Measurements from ENCODE around the gene PNPO.

PNPO gene

DNA sequence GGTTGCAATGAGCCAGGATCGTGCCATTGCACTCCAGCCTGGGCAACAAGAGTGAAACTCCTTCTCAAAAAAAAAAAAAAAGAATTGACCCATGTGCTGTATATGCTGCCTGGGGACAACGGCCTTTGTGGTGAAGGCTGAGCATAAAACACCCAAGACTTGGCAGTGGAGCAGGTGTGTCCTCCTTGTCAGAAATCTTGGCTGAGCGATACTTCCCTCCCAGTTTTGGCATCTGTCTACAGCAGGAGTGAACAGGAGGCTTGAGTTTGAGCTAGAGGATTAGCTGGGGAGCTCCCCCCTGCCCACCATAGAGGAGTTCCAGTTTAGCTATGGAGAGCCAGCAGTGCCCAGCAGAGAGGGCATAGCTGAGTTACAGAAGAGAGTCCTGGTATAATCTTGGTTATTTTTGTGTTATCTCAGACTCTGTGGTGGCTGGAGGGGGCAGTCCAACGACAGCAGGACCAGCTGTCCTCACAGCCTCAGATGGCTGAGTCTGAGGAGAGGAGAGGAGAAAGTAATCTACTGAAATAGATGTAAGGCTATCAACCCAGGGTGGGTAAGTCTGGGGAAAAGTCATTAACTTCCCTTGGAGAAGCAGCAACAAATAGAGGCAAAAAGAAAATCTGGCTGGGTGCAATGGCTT, 26.9 kb upstream of the PNPO start:
- TF ChIP-seq, protein P1, sequence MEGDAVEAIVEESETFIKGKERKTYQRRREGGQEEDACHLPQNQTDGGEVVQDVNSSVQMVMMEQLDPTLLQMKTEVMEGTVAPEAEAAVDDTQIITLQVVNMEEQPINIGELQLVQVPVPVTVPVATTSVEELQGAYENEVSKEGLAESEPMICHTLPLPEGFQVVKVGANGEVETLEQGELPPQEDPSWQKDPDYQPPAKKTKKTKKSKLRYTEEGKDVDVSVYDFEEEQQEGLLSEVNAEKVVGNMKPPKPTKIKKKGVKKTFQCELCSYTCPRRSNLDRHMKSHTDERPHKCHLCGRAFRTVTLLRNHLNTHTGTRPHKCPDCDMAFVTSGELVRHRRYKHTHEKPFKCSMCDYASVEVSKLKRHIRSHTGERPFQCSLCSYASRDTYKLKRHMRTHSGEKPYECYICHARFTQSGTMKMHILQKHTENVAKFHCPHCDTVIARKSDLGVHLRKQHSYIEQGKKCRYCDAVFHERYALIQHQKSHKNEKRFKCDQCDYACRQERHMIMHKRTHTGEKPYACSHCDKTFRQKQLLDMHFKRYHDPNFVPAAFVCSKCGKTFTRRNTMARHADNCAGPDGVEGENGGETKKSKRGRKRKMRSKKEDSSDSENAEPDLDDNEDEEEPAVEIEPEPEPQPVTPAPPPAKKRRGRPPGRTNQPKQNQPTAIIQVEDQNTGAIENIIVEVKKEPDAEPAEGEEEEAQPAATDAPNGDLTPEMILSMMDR (IDR thresholded peaks at IDR 0.05), result no peak
- peaks cover 0 to 58% (median 13%) of the 10 kb centered on the region in 4 donors for H3K4me1 ChIP-seq
- H3K27me3 ChIP-seq, result no peaks in the 10 kb centered on the region
- DNase-seq, result no peak
- peaks cover 0 to 27% (median 18%) of the 10 kb centered on the region in 3 donors for H3K36me3 ChIP-seq
- intact Hi-C loops (cut with DNase I; ENCODE audit: low total_unique reads), result no loop called here
- no peak overlapping the region for H3K4me3 ChIP-seq
- H3K27ac ChIP-seq, result no peak overlapping the region
- H3K9me3 ChIP-seq, result no peaks in the 10 kb centered on the region

DNA sequence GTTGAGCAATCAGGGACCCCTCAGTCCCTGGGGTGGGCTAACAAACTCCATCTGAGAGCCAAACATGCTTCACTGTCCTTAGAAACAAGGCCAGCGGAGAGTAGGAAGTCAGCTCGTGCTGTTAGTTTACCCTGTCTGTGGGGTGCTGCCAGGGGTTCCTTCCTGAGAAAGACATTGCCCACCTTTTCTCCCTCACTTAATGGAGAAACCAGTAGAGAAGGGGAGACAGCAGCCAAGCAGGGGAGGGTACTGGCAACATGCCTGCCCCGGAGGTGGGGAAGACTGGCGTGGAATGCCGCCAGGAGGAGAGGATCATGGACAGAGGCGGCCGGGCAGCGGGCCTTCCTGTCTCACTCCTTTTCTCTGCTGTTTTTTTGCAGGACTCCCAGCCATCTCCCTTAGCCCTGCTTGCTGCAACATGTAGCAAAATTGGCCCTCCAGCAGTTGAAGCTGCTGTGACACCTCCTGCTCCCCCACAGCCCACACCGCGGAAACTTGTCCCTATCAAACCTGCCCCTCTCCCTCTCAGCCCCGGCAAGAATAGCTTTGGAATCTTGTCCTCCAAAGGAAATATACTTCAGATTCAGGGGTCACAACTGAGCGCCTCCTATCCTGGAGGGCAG, 25.5 kb upstream of the PNPO start:
- intact Hi-C loops (cut with DNase I; ENCODE audit: low total_unique reads), result no loop called here
- peaks cover 0 to 46% (median 6%) of the 10 kb centered on the region in 4 donors for H3K4me1 ChIP-seq
- DNase-seq, result no peak
- peaks cover 0 to 27% (median 18%) of the 10 kb centered on the region in 3 donors for H3K36me3 ChIP-seq
- no peaks in the 10 kb centered on the region for H3K27me3 ChIP-seq
- H3K27ac ChIP-seq, result no peak overlapping the region
- H3K4me3 ChIP-seq, result no peak overlapping the region
- TF ChIP-seq, protein P1 (IDR thresholded peaks at IDR 0.05), result no peak
- H3K9me3 ChIP-seq, result no peaks in the 10 kb centered on the region

DNA sequence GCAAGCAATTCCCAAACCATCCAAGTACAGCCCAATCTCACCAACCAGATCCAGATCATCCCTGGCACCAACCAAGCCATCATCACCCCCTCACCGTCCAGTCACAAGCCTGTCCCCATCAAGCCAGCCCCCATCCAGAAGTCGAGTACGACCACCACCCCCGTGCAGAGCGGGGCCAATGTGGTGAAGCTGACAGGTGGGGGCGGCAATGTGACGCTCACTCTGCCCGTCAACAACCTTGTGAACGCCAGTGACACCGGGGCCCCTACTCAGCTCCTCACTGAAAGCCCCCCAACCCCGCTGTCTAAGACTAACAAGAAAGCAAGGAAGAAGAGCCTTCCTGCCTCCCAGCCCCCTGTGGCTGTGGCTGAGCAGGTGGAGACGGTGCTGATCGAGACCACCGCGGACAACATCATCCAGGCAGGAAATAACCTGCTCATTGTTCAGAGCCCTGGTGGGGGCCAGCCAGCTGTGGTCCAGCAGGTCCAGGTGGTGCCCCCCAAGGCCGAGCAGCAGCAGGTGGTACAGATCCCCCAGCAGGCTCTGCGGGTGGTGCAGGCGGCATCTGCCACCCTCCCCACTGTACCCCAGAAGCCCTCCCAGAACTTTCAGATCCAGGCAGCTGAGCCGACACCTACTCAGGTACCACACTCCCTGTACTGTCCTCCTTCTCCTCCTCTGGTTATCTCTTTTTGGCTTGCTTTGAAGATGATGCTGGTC, 24.7 kb upstream of the PNPO start:
- DNase-seq, result no peak
- no peaks in the 10 kb centered on the region for H3K9me3 ChIP-seq
- TF ChIP-seq, protein P1 (IDR thresholded peaks at IDR 0.05), result no peak
- H3K4me3 ChIP-seq, result no peak overlapping the region
- peaks cover 0 to 27% (median 18%) of the 10 kb centered on the region in 3 donors for H3K36me3 ChIP-seq
- H3K4me1 ChIP-seq, result peaks cover 0 to 43% (median 6%) of the 10 kb centered on the region in 4 donors
- no peak overlapping the region for H3K27ac ChIP-seq
- intact Hi-C loops (cut with DNase I; ENCODE audit: low total_unique reads), result no loop called here
- H3K27me3 ChIP-seq, result no peaks in the 10 kb centered on the region

DNA sequence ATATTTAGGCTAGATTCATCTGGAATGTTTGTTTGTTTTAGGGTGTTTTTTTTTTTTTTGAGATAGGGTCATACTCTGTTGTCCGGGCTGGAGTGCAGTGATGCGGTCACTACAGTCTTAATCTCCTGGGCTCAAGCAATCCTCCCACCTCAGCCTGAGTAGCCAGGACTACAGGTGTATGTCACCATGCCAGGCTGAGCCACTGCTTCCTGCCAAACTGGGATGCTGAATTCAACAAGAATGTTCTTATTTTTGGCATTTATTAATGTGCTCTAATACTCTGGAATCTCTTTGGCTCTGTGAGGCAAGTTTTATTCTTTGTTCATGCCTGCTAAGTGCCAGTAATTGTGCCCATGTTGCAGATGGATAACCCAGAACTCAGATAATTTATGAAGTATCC, 23.8 kb upstream of the PNPO start:
- DNase-seq, result no peak
- Histone ChIP-seq H3K27me3 (no peaks in the 10 kb centered on the region), H3K4me3 (no peak overlapping the region), H3K36me3 (peaks cover 0 to 28% (median 18%) of the 10 kb centered on the region in 3 donors), H3K27ac (no peak overlapping the region), H3K4me1 (peaks cover 0 to 43% (median 6%) of the 10 kb centered on the region in 4 donors), H3K9me3 (no peaks in the 10 kb centered on the region)
- intact Hi-C loops (cut with DNase I; ENCODE audit: low total_unique reads), result no loop called here
- TF ChIP-seq, protein P1 (IDR thresholded peaks at IDR 0.05), result no peak

DNA sequence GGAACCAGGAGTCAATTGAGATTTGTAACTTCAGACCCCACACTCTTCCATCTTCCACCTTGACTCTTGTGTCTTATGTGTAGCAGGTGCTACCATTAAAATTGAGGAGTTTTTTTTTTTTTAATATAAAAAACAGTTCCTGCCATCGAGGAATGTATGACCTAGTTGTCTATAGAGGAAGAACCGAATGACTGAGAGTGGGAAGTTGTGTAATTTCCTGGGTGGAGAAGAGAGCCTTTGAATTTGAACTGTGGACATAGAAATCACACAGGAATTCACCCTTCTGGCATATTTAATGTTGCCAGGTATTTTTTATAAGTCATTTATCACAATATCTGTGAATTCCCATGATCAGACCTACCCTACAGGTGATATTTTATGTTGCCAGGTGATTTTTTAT, 23.4 kb upstream of the PNPO start:
- TF ChIP-seq, protein P1 (IDR thresholded peaks at IDR 0.05), result no peak
- DNase-seq, result no peak
- no peaks in the 10 kb centered on the region for H3K9me3 ChIP-seq
- H3K4me3 ChIP-seq, result no peak overlapping the region
- H3K27me3 ChIP-seq, result no peaks in the 10 kb centered on the region
- intact Hi-C loops (cut with DNase I; ENCODE audit: low total_unique reads), result no loop called here
- no peak overlapping the region for H3K27ac ChIP-seq
- peaks cover 0 to 43% (median 6%) of the 10 kb centered on the region in 4 donors for H3K4me1 ChIP-seq
- peaks cover 1 to 32% (median 22%) of the 10 kb centered on the region in 3 donors for H3K36me3 ChIP-seq

Data from tibial artery (tissue), 4 donors.